ENCODE data around the gene ODF2. TPM values are rescaled to one million over a fixed set of nuclear protein-coding genes. Genes with fewer than 3 reads are reported as not detected.

Gene ODF2
- total RNA-seq, 1 donor from 2014 or later = 85.5 TPM

DNA sequence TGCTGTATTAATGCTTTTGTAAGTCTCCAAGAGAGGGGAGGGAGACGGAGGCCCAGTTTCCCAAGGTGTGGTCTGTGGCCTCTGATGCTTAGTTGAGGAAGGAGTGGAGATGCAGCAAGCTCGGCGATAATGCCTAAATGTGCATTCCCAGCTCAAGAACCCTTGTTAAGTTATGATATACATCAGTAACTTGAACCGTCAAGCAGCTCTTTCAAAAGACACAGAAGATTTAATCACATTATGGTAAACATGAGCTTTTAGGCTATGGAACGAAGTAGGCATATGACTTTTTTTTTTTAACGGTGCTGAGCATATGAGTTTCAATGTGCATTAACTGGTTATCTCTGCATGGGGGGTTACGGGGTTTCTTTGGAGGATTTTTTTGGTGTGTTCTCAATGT is 26.4 kb downstream of the ODF2 start:
- no peak overlapping the region for H3K27ac Mint-ChIP-seq (ENCODE audit: unreplicated experiment)
- peaks cover 18% of the 10 kb centered on the region for H3K36me3 Mint-ChIP-seq (ENCODE audit: low read depth)
- H3K27me3 Mint-ChIP-seq (ENCODE audit: low read depth) = no peaks in the 10 kb centered on the region
- TF ChIP-seq, protein P1, sequence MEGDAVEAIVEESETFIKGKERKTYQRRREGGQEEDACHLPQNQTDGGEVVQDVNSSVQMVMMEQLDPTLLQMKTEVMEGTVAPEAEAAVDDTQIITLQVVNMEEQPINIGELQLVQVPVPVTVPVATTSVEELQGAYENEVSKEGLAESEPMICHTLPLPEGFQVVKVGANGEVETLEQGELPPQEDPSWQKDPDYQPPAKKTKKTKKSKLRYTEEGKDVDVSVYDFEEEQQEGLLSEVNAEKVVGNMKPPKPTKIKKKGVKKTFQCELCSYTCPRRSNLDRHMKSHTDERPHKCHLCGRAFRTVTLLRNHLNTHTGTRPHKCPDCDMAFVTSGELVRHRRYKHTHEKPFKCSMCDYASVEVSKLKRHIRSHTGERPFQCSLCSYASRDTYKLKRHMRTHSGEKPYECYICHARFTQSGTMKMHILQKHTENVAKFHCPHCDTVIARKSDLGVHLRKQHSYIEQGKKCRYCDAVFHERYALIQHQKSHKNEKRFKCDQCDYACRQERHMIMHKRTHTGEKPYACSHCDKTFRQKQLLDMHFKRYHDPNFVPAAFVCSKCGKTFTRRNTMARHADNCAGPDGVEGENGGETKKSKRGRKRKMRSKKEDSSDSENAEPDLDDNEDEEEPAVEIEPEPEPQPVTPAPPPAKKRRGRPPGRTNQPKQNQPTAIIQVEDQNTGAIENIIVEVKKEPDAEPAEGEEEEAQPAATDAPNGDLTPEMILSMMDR (conservative IDR thresholded peaks at IDR 0.05) = no peak
- H3K9me3 Mint-ChIP-seq = no peaks in the 10 kb centered on the region
- no peak for DNase-seq (ENCODE audit: low read depth, low spot score)
- H3K4me3 Mint-ChIP-seq = no peak overlapping the region
- H3K4me1 Mint-ChIP-seq = no peaks in the 10 kb centered on the region

DNA sequence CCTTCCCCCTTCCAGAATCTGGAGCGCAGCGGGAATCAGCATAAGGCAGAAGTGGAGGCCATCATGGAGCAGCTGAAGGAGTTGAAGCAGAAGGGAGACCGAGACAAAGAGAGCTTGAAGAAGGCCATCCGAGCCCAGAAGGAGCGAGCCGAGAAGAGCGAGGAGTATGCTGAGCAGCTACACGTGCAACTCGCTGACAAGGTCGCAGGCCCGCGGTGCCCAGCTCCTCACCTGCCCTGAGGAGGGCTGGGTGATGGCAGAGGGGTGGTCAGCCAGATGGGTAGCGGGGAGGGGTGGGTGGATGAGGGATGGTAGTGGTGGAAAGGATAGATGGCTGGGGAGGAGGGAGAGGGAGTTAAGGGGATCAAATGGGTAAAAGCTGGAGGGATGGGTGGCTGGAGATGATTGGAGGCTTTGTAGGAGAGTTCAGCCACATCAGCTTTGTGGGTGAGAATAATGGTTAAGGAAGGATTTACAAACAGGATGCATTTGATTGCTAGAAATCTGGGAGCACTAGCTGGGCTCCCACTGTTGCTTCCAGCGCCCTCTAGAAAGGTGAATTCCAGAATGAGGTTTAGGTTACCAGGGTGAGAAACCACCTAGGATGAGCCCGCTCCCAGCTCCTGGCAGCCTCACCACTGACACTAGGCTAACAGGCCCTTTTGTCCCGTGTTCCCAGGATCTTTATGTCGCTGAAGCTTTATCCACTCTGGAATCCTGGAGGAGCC is 29.0 kb downstream of the ODF2 start:
- no peaks in the 10 kb centered on the region for H3K9me3 Mint-ChIP-seq
- TF ChIP-seq, protein P1 (conservative IDR thresholded peaks at IDR 0.05) = no peak
- H3K4me3 Mint-ChIP-seq = no peak overlapping the region
- H3K36me3 Mint-ChIP-seq (ENCODE audit: low read depth) = peaks cover 27% of the 10 kb centered on the region
- no peaks in the 10 kb centered on the region for H3K27me3 Mint-ChIP-seq (ENCODE audit: low read depth)
- H3K4me1 Mint-ChIP-seq = no peaks in the 10 kb centered on the region
- DNase-seq (ENCODE audit: low read depth, low spot score) = no peak
- H3K27ac Mint-ChIP-seq (ENCODE audit: unreplicated experiment) = peak overlapping the region; percentile 19

DNA sequence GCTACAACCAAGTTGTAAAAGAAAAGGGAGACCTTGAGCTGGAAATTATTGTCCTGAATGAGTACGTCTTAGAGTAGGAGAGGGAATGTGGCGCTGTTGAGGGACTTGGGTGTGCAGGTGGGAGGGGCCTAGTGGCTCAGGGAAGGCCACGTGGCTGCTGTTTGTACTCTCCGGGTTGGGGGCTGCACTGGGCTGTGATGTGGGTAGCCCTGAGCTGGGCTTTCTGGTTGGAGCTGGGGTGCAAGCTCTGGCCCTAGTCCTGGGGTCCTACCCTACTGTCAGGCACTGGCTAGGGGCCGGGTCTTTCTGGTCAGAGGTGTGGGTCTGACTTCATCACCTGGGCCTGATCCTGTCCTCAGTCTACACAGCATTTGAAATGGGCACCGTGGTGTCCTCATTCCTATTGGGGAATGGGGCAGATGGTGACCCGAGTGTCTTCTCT is 29.6 kb downstream of the ODF2 start:
- TF ChIP-seq, protein P1 (conservative IDR thresholded peaks at IDR 0.05) = no peak
- Mint-ChIP-seq H3K27ac (ENCODE audit: unreplicated experiment) (peak overlapping the region; percentile 19), H3K4me3 (no peak overlapping the region), H3K4me1 (no peaks in the 10 kb centered on the region), H3K9me3 (no peaks in the 10 kb centered on the region), H3K36me3 (ENCODE audit: low read depth) (peaks cover 28% of the 10 kb centered on the region), H3K27me3 (ENCODE audit: low read depth) (no peaks in the 10 kb centered on the region)
- no peak for DNase-seq (ENCODE audit: low read depth, low spot score)

DNA sequence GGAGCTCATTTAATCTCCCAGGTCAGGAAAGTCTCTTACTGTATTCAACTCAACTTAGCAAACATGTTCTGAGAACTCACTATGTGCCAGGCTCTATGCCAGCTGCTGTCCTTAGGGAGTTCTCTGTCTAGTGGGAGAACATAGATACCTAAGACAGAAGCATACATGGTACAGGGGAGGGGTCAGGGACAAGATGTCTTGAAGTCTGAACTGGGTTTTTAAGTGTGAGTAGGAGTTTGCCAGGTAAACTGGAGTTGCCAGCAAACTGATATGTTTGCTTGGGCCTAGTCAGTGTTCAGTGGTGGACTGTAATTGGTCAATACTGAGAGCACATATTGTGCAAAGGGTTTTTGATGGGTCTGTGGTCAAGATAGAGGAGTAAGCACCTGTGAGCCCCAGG is 30.4 kb downstream of the ODF2 start:
- Mint-ChIP-seq H3K9me3 (no peaks in the 10 kb centered on the region), H3K36me3 (ENCODE audit: low read depth) (peaks cover 28% of the 10 kb centered on the region), H3K4me1 (no peaks in the 10 kb centered on the region), H3K27ac (ENCODE audit: unreplicated experiment) (no peak overlapping the region), H3K27me3 (ENCODE audit: low read depth) (no peaks in the 10 kb centered on the region), H3K4me3 (no peak overlapping the region)
- DNase-seq (ENCODE audit: low read depth, low spot score) = no peak
- TF ChIP-seq, protein P1 (conservative IDR thresholded peaks at IDR 0.05) = no peak

DNA sequence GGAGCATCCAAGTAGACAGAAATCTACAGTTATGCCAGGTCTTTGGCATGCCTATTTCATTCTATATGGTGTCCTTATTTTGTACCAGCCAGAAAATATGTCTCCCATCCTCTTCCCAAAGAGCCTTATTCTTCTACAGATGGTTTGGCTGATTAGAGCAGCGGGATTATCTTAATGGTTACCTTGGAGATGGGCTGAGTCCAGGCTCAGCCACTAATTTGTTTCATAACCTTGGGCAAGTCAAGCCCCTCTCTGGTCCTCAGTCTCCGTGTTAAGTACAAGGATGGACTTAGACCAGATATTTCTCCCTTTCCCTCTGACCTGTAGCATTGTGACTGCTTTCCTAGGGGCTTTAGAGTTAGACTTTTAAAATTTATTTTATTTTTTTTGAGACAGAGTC is 37.6 kb downstream of the ODF2 start:
- H3K36me3 Mint-ChIP-seq (ENCODE audit: low read depth) = peaks cover 14% of the 10 kb centered on the region
- TF ChIP-seq, protein P1 (conservative IDR thresholded peaks at IDR 0.05) = no peak
- no peak for DNase-seq (ENCODE audit: low read depth, low spot score)
- H3K9me3 Mint-ChIP-seq = no peaks in the 10 kb centered on the region
- no peak overlapping the region for H3K27ac Mint-ChIP-seq (ENCODE audit: unreplicated experiment)
- H3K4me3 Mint-ChIP-seq = no peak overlapping the region
- no peaks in the 10 kb centered on the region for H3K4me1 Mint-ChIP-seq
- no peaks in the 10 kb centered on the region for H3K27me3 Mint-ChIP-seq (ENCODE audit: low read depth)
